HG03108 (cell line): Measurements from ENCODE around the gene CYB561D2.

ENCODE experiments used
- ATAC-seq: cut with Tn5 transposase; IDR thresholded peaks from one replicate; pipeline ENCODE4 v1.9.1; 2021; ENCODE audit warnings: moderate library complexity; ENCODE audit not compliant: unreplicated experiment

The CYB561D2 gene

GRCh38 chr3:50385754-50386153 lies 35.1 kb downstream of the CYB561D2 start:
- ATAC-seq: no peak

GRCh38 chr3:50388016-50388719 lies 37.5 kb downstream of the CYB561D2 start:
- no peak for ATAC-seq

- no peak for ATAC-seq
Observed at GRCh38 chr3:50388720-50389413, 38.2 kb downstream of the CYB561D2 start.

GRCh38 chr3:50389414-50389767 lies 38.7 kb downstream of the CYB561D2 start:
- no peak for ATAC-seq

- no peak for ATAC-seq
Observed at GRCh38 chr3:50390508-50391224, 40.0 kb downstream of the CYB561D2 start.

GRCh38 chr3:50392101-50392715 lies 41.5 kb downstream of the CYB561D2 start:
- ATAC-seq: no peak

GRCh38 chr3:50393061-50393460 lies 42.4 kb downstream of the CYB561D2 start:
- ATAC-seq: no peak

- ATAC-seq: no peak
Observed at GRCh38 chr3:50395070-50395860, 44.6 kb downstream of the CYB561D2 start.

- no peak for ATAC-seq
Observed at GRCh38 chr3:50396502-50396901, 45.8 kb downstream of the CYB561D2 start.

- ATAC-seq: no peak
Observed at GRCh38 chr3:50401978-50402595, 51.4 kb downstream of the CYB561D2 start.
